ENCODE data around the gene CDYL2. TPM values are rescaled to one million over a fixed set of nuclear protein-coding genes. Genes with fewer than 3 reads are reported as not detected.
A peak's percentile ranks its signal among the peaks of the same experiment; 100 is the strongest.

The CDYL2 gene
- total RNA-seq, 1 experiment from 2014 or later = 7.6 TPM

DNA sequence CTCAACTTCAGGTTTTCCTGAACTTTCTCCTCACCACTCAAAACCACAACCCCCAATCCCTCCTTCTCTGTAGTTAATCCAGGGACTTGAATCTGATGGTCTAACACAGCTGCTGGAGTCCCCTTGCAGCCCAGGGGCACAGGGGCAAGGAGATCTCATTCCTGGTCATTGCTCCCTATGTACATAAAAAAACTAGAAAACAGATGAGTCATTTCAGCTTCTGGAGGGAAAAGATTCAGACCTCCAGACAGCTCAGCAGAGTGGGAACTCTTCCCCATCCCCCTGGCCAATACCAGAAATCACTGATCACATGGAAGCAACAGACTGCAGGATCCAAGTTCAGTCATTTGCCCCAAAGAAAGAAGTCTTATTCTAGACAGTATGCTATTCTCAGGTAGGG lies 201.5 kb downstream of the CDYL2 start:
- Histone ChIP-seq H3K9me3 (ENCODE audit: low read length) (no peaks in the 10 kb centered on the region), H3K9ac (ENCODE audit: low read length) (no peak overlapping the region), H3K4me3 (ENCODE audit: low read length) (no peak overlapping the region), H3F3A (ENCODE audit: low read length, unreplicated experiment) (no peaks in the 10 kb centered on the region), H3K36me3 (ENCODE audit: low read depth, low read length) (no peaks in the 10 kb centered on the region), H3K9me2 (replicated peaks; ENCODE audit: low read length) (no peaks in the 10 kb centered on the region), H3K4me2 (ENCODE audit: low read length) (no peak overlapping the region), H2AFZ (ENCODE audit: low read length) (no peak overlapping the region), H3K79me2 (ENCODE audit: low read length) (no peaks in the 10 kb centered on the region), H3K27ac (ENCODE audit: low read length) (no peak overlapping the region), H4K20me1 (ENCODE audit: low read length) (no peaks in the 10 kb centered on the region), H3K27me3 (ENCODE audit: low read length) (no peaks in the 10 kb centered on the region), H3K4me1 (ENCODE audit: insufficient read depth, low read length) (peaks cover 19% of the 10 kb centered on the region)
- peak; percentile 28 for DNase-seq
- POLR2A ChIA-PET (ENCODE audit: unreplicated experiment) = no interaction called here
- CTCF ChIA-PET = no interaction called here
- BruUV-seq (replicated peaks) = no TSS peak
- TF ChIP-seq EZH2 (IDR thresholded peaks at IDR 0.05; ENCODE audit: low read length, unreplicated experiment) (no peak), EZH2phosphoT487 (IDR thresholded peaks at IDR 0.05; ENCODE audit: borderline replicate concordance, low read length) (no peak)
- ATAC-seq = no peak; the same call in 1 of the 2 replicates
- intact Hi-C loops (cut with micrococcal nuclease) = no loop called here

DNA sequence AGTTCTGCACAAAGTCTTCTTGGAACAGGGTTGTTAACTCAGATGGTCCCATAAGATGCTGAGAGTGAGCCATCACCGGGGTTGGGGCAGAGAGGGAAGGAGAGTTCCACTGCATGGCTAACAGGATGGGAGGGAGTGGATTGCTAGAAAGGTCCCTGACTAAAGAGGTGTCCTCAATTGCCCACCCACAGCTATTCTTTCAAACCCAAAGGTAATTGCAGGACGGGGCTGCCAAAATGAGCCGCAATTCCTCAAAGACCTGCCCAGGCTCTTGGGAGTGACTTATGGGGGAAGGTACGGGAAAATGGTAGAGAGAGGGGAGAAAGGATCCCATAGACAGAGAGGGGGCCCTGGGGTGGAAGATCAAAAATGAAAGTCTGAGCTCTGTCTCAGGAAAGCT lies 203.2 kb downstream of the CDYL2 start:
- BruUV-seq (replicated peaks) = no TSS peak
- H3K4me2 ChIP-seq (ENCODE audit: low read length) = no peak overlapping the region
- H3K4me3 ChIP-seq (ENCODE audit: low read length) = no peak overlapping the region
- ChIA-PET CTCF (no interaction called here), POLR2A (ENCODE audit: unreplicated experiment) (no interaction called here)
- no peaks in the 10 kb centered on the region for H3F3A ChIP-seq (ENCODE audit: low read length, unreplicated experiment)
- H3K9ac ChIP-seq (ENCODE audit: low read length) = no peak overlapping the region
- no peaks in the 10 kb centered on the region for H3K36me3 ChIP-seq (ENCODE audit: low read depth, low read length)
- no peaks in the 10 kb centered on the region for H3K9me3 ChIP-seq (ENCODE audit: low read length)
- ATAC-seq (no peak), DNase-seq (no peak)
- TF ChIP-seq EZH2phosphoT487 (IDR thresholded peaks at IDR 0.05; ENCODE audit: borderline replicate concordance, low read length) (no peak), EZH2 (IDR thresholded peaks at IDR 0.05; ENCODE audit: low read length, unreplicated experiment) (no peak)
- TF ChIP-seq, protein P1, sequence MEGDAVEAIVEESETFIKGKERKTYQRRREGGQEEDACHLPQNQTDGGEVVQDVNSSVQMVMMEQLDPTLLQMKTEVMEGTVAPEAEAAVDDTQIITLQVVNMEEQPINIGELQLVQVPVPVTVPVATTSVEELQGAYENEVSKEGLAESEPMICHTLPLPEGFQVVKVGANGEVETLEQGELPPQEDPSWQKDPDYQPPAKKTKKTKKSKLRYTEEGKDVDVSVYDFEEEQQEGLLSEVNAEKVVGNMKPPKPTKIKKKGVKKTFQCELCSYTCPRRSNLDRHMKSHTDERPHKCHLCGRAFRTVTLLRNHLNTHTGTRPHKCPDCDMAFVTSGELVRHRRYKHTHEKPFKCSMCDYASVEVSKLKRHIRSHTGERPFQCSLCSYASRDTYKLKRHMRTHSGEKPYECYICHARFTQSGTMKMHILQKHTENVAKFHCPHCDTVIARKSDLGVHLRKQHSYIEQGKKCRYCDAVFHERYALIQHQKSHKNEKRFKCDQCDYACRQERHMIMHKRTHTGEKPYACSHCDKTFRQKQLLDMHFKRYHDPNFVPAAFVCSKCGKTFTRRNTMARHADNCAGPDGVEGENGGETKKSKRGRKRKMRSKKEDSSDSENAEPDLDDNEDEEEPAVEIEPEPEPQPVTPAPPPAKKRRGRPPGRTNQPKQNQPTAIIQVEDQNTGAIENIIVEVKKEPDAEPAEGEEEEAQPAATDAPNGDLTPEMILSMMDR (conservative IDR thresholded peaks at IDR 0.05; ENCODE audit: low read depth, low read length) = no peak
- H4K20me1 ChIP-seq (ENCODE audit: low read length) = no peaks in the 10 kb centered on the region
- intact Hi-C loops (cut with micrococcal nuclease) = no loop called here
- no peaks in the 10 kb centered on the region for H3K79me2 ChIP-seq (ENCODE audit: low read length)
- H3K27me3 ChIP-seq (ENCODE audit: low read length) = no peaks in the 10 kb centered on the region
- no peak overlapping the region for H2AFZ ChIP-seq (ENCODE audit: low read length)
- H3K4me1 ChIP-seq (ENCODE audit: insufficient read depth, low read length) = peaks cover 19% of the 10 kb centered on the region
- no peak overlapping the region for H3K27ac ChIP-seq (ENCODE audit: low read length)
- H3K9me2 ChIP-seq (replicated peaks; ENCODE audit: low read length) = no peaks in the 10 kb centered on the region

DNA sequence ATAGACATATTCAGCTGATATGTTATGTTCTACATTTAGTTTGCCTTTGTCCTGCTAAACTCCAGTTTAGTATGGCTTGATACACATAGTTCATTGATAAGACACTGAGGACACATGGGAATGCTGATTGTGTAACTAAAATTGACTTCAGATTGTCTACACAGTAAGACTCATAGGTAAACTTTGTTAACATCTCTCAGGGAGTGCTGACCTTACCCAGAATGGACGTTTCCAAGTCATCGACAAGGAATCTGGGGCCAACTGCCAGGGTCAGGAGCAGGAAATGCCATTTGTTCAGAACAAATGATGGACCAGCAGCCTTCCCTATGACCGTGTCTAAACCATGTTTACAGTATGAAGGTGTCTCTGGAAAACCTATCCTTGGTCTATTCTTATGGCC lies 204.9 kb downstream of the CDYL2 start:
- no TSS peak for BruUV-seq (replicated peaks)
- no peaks in the 10 kb centered on the region for H3K9me2 ChIP-seq (replicated peaks; ENCODE audit: low read length)
- DNase-seq (peak; percentile 78), ATAC-seq (no peak)
- CTCF ChIA-PET = no interaction called here
- peak overlapping the region; percentile 7; the same call in 1 of the 2 replicates for H3K27ac ChIP-seq (ENCODE audit: low read length)
- POLR2A ChIA-PET (ENCODE audit: unreplicated experiment) = no interaction called here
- no peaks in the 10 kb centered on the region for H3K9me3 ChIP-seq (ENCODE audit: low read length)
- peak overlapping the region; percentile 23 for H3K4me2 ChIP-seq (ENCODE audit: low read length)
- H3K4me1 ChIP-seq (ENCODE audit: insufficient read depth, low read length) = peaks cover 19% of the 10 kb centered on the region
- no peaks in the 10 kb centered on the region for H3K27me3 ChIP-seq (ENCODE audit: low read length)
- intact Hi-C loops (cut with micrococcal nuclease) = no loop called here
- no peak overlapping the region for H3K9ac ChIP-seq (ENCODE audit: low read length)
- no peak overlapping the region for H2AFZ ChIP-seq (ENCODE audit: low read length)
- H3K4me3 ChIP-seq (ENCODE audit: low read length) = no peak overlapping the region
- H3K79me2 ChIP-seq (ENCODE audit: low read length) = no peaks in the 10 kb centered on the region
- H4K20me1 ChIP-seq (ENCODE audit: low read length) = no peaks in the 10 kb centered on the region
- H3K36me3 ChIP-seq (ENCODE audit: low read depth, low read length) = no peaks in the 10 kb centered on the region
- TF ChIP-seq EZH2phosphoT487 (IDR thresholded peaks at IDR 0.05; ENCODE audit: borderline replicate concordance, low read length) (no peak), EZH2 (IDR thresholded peaks at IDR 0.05; ENCODE audit: low read length, unreplicated experiment) (no peak)
- TF ChIP-seq, protein P1 (conservative IDR thresholded peaks at IDR 0.05; ENCODE audit: low read depth, low read length) = no peak
- no peaks in the 10 kb centered on the region for H3F3A ChIP-seq (ENCODE audit: low read length, unreplicated experiment)
